MCF 10A (cell line): ENCODE measurements around the gene LGALS1. TPM values are rescaled to one million over a fixed set of nuclear protein-coding genes. Genes with fewer than 3 reads are reported as not detected.

ENCODE experiments used
- BruUV-seq: library from RNA; stranded (reverse); fragments of 400-500 nt; replicated peaks from 2 replicates; lab custom pipeline; 2021; lab: Mats Ljungman, UMichigan
- CTCF ChIA-PET: fragments of 300-600 bp; sonication (Branson Sonifier 250); formaldehyde crosslinking; extraction: SDS; loops from one replicate; lab custom pipeline; 2021; ENCODE audit warnings: antibody characterized with exemption, inconsistent platforms; lab: Yijun Ruan, JAX
- POLR2A ChIA-PET: fragments of 300-600, 350-650 bp; sonication (Branson Sonifier 250); formaldehyde crosslinking; extraction: SDS; loops from one replicate; lab custom pipeline; 2020; ENCODE audit warnings: antibody characterized with exemption, inconsistent platforms; lab: Yijun Ruan, JAX
- DNase-seq: peaks from one replicate; pipeline ENCODE4 v3.0.0-alpha.2; 2018; ENCODE audit not compliant: unreplicated experiment
- H3K27ac Mint-ChIP-seq: one replicate; pipeline ENCODE4 v1.8.0; 2022; ENCODE audit warnings: mild to moderate bottlenecking, low read depth, mixed read lengths; ENCODE audit not compliant: unreplicated experiment
- H3K27me3 Mint-ChIP-seq: one replicate; pipeline ENCODE4 v1.8.0; 2022; ENCODE audit warnings: mixed read lengths; ENCODE audit not compliant: insufficient read depth, unreplicated experiment
- H3K36me3 Mint-ChIP-seq: one replicate; pipeline ENCODE4 v1.8.0; 2022; ENCODE audit warnings: mild to moderate bottlenecking, moderate library complexity, mixed read lengths; ENCODE audit not compliant: insufficient read depth, unreplicated experiment
- H3K4me1 Mint-ChIP-seq: one replicate; pipeline ENCODE4 v1.8.0; 2022; ENCODE audit warnings: mixed read lengths; ENCODE audit not compliant: insufficient read depth, unreplicated experiment
- H3K4me3 Mint-ChIP-seq: one replicate; pipeline ENCODE4 v1.8.0; 2022; ENCODE audit warnings: mild to moderate bottlenecking, moderate library complexity, mixed read lengths; ENCODE audit not compliant: unreplicated experiment
- H3K9me3 Mint-ChIP-seq: one replicate; pipeline ENCODE4 v1.8.0; 2022; ENCODE audit warnings: mixed read lengths; ENCODE audit not compliant: unreplicated experiment
- CTCF ChIP-seq: fragments of 200-600 bp; IDR thresholded peaks from one replicate; pipeline ENCODE4 v1.8.0; 2022; ENCODE audit warnings: antibody characterized with exemption, mild to moderate bottlenecking; ENCODE audit not compliant: unreplicated experiment
- intact Hi-C: fragments of 100-400 bp; cut with micrococcal nuclease; formaldehyde crosslinking; loops from 2 replicates; pipeline ENCODE4 v1.14.1; 2022
- total RNA-seq: library from RNA; stranded (reverse); gene quantifications from 2 replicates; pipeline ENCODE4 v1.2.3, GENCODE V29; 2022

The LGALS1 gene
- total RNA-seq, 1 experiment from 2014 or later: 1,635 TPM

DNA sequence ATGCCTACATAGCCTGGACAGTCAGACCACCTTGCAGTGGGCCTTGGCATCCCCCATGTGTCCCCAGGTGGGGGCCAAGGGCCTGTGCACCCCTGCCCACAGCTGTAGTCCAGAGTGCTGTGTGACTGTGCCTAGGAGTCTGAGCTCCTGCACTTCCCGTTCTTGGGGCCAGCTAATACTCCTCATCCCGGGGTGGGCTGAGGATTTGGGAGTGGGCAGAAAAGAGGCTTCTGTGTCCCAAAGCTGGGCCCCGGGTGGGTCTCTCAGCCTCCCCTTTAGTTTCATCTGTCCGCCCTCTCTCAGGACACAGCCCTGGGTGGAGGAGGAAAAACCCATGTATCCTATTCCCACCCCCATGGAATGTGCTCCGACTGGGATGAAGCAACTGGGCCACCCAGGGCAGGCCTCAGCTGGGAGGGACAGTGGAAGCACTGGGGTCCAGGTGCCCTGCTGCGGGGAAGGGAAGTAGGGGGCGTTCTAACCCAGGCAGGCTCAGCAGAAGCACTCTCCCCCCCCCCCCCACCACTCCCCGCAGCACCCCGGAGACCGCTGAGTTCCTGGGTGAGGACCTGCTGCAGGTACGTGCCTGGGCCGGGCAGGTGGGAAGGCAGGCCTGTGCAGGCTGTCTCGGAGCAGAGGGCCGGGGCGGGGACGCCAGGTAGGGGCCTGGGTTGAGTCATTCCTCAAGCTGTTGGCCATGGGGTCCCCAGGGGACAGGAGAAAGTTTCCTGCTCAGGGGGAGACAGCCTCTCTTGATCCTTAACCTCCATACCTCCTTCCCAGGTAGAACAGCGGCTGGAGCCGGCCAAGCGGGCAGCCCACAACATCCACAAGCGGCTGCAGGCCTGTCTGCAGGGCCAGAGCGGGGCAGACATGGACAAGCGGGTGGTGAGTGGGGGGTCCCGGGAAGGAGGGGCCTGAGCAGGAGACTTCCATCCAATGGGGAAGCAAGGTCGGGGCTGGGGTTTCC is 34.6 kb upstream of the LGALS1 start:
- intact Hi-C loops: no loop called here
- ChIA-PET POLR2A (interaction anchor here (0.6 to 4.4 kb wide), 4 partner anchors 18 to 80 kb away, joined by 3 to 34 read pairs (median 4); partner anchors contain the start of genes CDC42EP1 and PDXP), CTCF (interaction anchor here (0.5 to 6.9 kb wide), 12 partner anchors 11 to 153 kb away, joined by 3 to 113 read pairs (median 4); partner anchors contain the start of gene NOL12)
- H3K36me3 Mint-ChIP-seq: no peaks in the 10 kb centered on the region
- peak overlapping the region; percentile 57 for H3K27ac Mint-ChIP-seq
- H3K9me3 Mint-ChIP-seq: no peaks in the 10 kb centered on the region
- no peak for DNase-seq
- peak overlapping the region; percentile 49 for H3K4me3 Mint-ChIP-seq
- H3K4me1 Mint-ChIP-seq: peaks cover 7% of the 10 kb centered on the region
- TF ChIP-seq CTCF: no peak
- H3K27me3 Mint-ChIP-seq: no peaks in the 10 kb centered on the region
- BruUV-seq: no TSS peak

- Mint-ChIP-seq H3K4me1 (peaks cover 7% of the 10 kb centered on the region), H3K4me3 (no peak overlapping the region), H3K27ac (no peak overlapping the region), H3K27me3 (no peaks in the 10 kb centered on the region), H3K36me3 (no peaks in the 10 kb centered on the region), H3K9me3 (no peaks in the 10 kb centered on the region)
- TF ChIP-seq CTCF: no peak
- BruUV-seq: no TSS peak
- CTCF ChIA-PET: interaction anchor here (0.6 to 6.9 kb wide), 11 partner anchors 12 to 152 kb away, joined by 3 to 113 read pairs (median 16); partner anchors contain the start of genes NOL12 and PDXP
- POLR2A ChIA-PET: interaction anchor here (0.5 to 4.4 kb wide), 3 partner anchors 17 to 117 kb away, joined by 3 to 34 read pairs (median 4); partner anchors contain the start of gene PDXP
- DNase-seq: no peak
- intact Hi-C loops: no loop called here
These were observed 33.9 kb upstream of the LGALS1 start for GRCh38 chr22:37641561-37641949.

DNA sequence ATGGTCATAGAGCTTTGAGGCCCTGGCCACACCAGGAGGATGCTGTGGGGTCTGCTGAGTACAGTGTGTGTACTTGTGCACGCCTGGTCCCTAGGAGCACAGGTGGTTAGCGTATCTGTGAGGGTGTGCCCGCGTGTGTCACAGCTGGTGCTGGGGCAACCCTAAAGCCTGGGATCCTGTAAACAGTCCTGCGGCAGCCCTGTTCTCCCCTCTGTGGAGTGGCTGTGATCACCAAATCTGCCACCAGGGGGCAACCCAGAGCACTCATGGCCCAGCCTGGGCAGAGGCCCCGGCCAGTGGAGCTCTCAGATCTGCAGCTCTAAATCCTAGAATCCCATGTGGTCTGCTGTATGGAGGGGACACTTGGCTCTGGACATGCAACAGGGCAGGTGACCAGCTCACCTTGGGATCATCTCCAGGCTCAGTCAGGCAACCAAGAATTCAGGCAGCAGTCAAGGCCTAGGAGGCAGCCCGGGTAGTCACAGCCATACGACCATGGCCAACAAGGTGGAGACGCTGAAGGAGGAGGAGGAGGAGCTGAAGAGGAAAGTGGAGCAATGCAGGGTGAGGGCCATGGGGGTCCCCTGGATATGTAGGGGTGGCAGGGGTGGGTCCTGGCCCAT is 32.1 kb upstream of the LGALS1 start:
- ChIA-PET CTCF (interaction anchor here (0.5 to 6.9 kb wide), 53 partner anchors 9 to 627 kb away, joined by 3 to 113 read pairs (median 5); partner anchors contain the start of genes ANKRD54, GGA1, LGALS1 and NOL12), POLR2A (interaction anchor here (0.5 to 4.4 kb wide), 13 partner anchors 8 to 164 kb away, joined by 3 to 34 read pairs (median 3); partner anchors contain the start of genes GCAT, GGA1 and PDXP)
- H3K4me1 Mint-ChIP-seq: peaks cover 7% of the 10 kb centered on the region
- no peak overlapping the region for H3K4me3 Mint-ChIP-seq
- no peak overlapping the region for H3K27ac Mint-ChIP-seq
- intact Hi-C loops: loop anchor here (1.0 kb wide), 6 partner anchors 15 to 148 kb away; partner anchors contain the start of genes LGALS1 and PDXP
- H3K27me3 Mint-ChIP-seq: no peaks in the 10 kb centered on the region
- no peaks in the 10 kb centered on the region for H3K9me3 Mint-ChIP-seq
- BruUV-seq: no TSS peak
- TF ChIP-seq CTCF: peak; percentile 92
- DNase-seq: peak; percentile 77
- no peaks in the 10 kb centered on the region for H3K36me3 Mint-ChIP-seq
